Iris pigment epithelial cell (primary cell): Measurements from ENCODE around the gene ANKHD1.

Source experiments
- DNase-seq: peaks from one replicate; pipeline ENCODE4 v3.0.0-alpha.2; 2011; ENCODE audit warnings: low read depth

ANKHD1 gene

DNA sequence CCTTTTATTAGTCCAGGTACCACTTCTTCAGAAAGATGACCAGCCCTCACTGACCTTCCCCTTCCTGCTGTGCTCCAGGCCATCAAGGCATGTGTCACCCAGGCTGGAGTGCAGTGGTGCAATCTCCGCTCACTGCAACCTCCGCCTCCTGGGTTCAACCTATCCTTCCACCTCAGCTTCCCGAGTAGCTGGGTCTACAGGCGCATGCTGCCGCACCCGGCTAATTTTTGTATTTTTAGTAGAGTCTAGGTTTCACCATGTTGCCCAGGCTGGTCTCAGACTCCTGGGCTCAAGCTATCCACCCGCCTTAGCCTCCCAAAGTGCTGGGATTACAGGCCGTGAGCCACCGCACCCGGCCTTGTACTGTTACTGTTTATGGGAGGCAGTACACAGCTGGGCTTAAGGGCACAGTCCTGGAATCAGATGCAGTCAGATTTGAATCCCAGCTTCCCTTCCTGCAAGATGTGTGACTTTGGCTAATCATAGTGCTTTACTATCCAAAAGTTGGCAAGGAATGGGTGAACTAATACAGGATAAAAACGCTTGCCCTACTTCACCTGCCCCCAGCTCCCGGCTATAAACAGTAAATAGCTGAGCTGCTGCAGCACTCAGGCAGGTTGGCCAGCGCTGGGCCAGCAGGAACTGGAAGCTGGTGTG, 145.3 kb downstream of the ANKHD1 start:
- no peak for DNase-seq

DNA sequence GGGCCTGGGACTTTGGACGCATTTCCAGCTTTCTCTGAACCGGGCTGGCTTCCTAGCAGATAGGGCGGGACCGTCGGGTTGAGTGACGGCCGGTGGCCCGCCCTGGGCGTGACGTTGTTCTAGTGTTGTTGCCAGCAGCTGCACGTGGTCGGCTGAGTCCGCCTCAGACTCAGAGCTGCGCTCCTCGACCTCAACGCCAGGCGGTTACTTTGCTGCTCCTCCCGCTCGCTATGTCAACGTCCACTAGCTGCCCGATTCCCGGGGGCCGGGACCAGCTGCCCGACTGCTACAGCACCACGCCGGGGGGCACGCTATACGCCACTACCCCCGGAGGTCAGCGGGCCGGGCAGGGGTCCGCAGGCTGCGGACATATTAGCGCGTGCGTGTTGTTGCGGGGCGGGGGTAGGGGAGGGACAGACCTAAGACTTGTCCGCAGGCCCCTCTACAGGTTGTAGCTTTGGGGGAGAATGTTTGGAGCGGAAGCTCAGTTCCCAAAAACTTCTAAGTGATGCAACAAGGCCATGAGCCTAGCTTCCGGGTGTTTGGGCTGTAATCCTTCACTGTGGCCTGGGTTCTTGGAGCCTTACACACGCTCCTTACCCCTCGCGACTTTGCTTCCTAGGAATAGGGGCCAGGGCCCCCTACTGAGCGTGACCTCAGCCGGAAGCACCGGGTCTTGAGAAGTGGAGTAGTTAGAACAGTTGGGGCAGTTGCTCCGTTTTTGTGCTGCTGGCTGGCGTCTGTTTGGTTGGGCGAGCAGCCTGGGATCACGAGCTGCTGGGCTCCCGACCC, 146.1 kb downstream of the ANKHD1 start, which contains the start of gene EIF4EBP3:
Gene EIF4EBP3 (plus strand): TSS at position 155 of the 792 bp plus-strand sequence. CDS start 76 bp downstream, at position 231.
- peak; percentile 95 for DNase-seq

DNA sequence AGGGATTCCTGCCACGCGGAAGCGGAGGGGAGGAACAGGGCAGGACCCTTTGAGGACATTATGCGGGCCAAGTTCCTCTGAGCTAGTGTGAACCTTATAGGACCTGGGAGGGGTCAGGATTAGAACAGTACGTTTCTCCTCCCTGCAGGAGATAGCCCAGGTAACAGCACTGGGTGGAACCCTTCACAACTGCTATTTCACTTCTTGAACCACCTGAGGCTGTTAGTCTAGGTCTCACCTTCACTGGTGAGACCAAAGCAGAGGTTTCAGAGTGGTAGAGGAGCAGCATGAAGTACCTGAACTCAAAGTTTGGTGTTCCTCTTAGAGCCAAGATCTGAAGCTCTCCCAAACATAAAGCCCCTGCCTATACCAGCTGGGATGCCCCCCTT, 146.7 kb downstream of the ANKHD1 start:
- no peak for DNase-seq

DNA sequence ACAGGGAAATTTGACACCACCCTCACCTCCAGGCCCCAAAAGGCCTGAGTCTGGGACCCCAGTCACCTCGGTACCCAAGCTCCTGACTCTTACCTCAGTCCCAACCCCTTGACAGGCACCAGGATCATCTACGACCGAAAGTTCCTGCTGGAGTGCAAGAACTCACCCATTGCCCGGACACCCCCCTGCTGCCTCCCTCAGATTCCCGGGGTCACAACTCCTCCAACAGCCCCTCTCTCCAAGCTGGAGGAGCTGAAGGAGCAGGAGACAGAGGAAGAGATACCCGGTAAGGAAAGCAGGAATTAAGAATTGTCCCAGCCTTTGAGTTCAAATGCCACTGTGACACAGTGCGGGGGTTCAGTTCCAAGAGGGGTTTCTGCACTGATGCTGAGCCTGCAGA, 147.2 kb downstream of the ANKHD1 start:
- DNase-seq, result no peak

DNA sequence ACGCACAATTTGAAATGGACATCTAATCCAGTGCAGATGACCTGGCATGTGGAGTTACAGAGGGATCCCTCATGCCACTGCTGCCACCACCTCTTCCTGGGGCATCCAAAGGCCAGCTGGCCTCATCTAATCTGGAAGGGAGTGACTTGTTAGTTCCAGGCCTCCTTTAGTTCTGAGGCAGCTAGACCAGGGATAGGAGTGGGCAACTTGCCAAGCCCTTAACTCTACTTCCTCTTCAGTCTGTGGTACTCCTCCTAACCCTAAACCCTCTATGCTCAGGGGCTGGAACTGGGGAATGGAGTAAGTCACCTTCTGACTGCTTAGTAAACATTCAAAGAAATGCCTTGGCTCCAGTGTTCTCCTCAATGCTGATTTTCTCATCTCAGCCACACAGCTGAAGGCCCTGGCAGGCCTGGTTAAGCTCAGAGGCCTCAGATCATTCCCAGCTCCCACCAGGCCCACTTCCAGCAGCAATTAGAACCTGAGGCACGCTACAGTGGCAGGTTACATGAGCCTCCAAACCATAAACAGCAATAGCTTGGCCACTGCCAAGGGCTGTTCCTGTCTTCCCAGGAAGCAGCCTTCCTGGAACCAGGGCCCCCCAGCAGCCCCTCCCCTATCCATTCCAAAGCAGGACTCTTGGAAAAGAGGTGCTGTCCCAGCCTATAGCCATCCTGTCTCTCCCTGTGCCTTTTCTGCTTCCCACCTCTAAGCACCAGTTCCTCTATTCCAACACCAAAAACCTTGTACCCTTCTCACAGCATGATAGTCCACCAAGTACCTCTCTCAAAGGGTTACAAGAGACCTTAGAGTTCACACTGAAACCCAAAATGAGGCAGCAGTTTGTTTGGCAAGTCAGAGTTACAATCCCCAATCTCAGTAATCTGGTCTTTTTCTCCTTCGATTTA, 147.9 kb downstream of the ANKHD1 start:
- peak; percentile 49 for DNase-seq

DNA sequence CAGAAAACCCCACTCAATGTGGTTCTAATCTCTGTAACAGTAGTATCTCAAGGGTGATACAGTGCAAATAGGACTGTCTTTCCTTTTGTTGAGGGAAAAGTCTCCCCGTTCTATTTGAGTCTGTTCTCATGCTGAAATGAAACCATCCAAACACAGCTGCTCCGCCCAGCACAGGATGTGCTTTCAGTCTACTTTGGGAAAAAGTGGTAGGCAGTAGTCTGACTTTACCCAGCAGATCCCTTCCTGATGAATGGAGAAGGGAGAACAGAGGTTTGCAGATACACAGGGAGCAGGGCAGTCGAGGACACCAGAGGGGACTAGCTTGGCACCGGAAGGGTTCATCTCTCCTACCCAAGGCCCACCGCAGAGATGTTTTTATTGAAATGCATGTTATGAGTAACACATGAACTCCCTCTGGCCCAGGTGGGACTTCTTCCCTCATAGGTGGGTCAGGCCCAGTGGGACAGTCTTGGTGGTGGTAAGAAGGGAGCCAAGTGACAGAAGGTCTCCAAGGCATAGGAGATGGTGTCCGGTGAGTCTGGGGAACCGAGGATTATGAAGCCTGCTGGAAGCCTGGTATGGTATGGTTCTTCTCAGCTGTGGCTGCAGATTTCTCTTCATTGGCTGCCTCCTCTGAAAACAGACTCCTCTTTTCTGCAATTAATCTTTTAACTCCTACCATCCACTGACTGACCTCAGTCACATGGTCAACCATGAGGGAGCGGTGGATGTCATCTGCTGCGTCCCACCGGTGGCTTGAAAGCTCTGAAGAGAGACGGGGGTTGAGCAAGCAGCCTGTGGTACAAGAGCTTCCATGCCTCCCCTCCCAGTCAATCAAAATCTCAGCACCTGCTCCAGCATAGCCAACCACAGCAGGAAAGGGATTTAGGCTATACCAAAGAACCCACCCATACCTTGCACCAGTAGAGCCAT, 148.8 kb downstream of the ANKHD1 start:
- DNase-seq, result no peak

DNA sequence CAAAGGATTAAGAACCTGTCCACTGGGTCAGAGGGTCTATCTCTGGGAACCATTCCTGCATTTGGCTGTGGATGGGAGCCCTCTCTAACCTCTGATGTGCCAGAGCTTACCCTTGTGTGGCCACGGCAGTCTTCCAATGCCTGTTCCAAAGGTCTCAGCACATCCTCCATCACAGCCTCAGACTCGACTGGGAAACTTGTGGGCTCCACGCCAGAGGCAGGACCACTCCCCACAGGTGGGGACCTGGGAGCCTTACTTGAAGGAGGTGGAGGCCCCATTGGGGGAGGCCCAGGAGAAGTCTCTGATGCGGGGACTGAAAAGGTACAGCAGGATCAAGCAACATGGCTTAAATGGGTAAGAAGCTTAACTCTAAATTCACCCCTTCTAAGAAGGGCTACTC, 150.2 kb downstream of the ANKHD1 start:
- DNase-seq, result no peak

DNA sequence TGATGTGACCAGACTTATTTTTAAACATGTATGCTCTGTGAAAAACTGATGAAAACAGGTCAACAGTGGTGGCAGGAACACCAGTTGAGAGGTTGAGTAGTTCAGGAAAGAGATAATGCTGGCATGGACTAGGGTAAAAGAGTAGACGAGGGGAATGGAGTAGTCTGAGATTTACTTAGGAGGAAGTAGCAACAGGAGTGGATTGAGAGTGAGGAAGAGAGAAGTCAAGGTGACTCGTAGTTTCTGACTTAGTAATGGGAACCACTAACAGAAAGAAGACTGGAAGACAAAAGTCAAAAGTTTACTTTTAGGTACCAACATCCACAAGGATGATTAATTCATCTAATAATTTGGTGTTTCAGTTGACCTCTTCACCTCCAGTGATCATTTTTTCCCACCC, 152.0 kb downstream of the ANKHD1 start:
- no peak for DNase-seq

DNA sequence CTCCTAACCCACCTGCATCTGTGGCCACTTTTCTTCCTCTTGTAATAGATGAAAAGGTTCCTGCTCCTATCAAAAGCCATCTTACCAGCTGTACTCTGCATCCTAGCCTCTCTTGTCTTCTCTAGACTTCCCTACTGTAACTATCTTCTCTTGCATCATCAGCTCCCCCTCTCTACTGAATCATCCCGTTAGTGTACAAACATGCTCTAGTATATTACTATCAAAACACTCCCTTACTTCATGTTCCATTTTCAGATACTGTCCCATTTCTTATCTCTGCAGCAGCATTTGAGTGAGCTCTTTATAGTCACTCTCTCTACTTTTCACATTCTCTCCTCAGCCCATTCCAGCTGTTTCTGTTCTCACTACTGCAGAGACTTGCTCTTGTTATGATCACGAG, 152.8 kb downstream of the ANKHD1 start:
- DNase-seq, result peak; percentile 86

DNA sequence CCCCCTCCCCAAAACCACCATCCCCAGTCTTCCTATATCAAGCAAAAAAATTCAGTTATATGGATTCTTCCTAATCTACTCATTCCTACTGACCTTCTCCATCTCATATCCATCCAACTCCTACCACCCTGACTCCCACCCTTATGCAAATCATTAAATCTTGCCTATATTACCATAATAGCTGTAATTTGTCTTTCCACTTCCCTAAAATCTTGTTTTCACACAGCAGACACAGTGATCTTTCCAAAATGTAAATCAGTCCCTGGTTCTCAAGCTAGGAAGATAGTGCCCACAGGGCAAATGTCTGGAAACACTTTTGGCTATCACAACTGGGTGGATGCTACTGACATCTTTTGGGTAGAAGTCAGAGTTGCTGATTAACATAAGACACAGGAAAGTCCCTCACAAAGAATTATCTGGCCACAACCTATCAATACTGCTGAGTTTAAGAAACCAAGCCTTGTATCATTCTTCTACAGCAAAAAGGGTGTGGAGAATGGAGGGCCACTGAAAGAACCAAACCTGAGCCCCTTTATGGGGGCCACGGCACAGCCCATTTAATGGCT, 154.2 kb downstream of the ANKHD1 start:
- no peak for DNase-seq

DNA sequence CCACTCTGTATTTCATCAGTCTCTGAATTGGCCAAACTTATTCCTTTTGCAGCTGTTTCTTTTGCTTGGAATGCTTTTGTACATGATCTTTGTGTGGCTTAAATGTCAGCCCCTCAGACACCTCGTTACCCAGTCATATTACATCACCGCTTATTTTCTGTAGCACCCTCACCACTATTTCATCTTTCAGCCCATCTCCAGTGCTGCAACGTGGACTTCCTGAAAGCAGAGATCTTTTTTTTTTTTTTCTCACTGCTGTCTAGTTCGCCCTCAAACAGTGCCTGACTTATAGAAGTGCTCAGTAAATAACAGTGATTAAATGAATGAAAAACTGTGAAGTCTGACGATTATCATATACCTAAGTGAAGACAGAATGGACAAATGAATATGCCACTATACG, 154.8 kb downstream of the ANKHD1 start:
- DNase-seq, result no peak

DNA sequence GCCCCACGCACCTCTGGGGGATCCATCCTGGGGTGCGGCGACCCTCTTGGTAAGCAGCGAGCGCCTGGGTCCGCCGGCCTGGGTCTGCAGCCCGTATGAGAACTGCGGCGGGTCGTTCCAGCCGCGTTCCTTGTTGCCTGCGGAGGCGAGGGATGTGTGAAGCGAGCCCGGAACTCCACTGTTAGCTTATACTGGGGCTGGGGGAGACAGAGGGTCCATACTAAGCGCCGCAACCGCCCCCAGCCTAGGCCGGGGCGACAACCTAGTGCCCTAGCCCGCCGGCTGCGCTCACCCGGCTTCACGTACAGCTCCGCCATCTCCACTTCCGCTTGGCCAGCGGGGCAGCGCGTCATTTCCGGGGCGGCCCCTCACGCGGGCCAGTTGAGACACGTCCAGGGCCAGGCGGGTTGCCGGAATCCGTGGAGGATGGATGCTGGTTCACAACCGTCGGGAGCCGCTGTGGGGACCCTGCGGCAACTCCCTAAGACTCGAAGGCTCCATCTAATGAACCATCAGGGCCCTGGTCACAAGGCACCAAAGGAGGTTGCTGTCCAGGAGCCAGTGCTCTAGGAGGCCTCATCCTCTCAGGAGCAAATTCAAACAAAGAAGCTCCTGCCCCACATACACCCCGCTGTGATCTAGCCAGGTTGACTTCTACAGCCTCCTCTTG, 155.6 kb downstream of the ANKHD1 start, which contains the start of gene SRA1:
Gene SRA1 (minus strand): TSS at position 338 of the 670 bp plus-strand sequence. CDS start 21 bp downstream, at position 317.
- peak; percentile 92 for DNase-seq

DNA sequence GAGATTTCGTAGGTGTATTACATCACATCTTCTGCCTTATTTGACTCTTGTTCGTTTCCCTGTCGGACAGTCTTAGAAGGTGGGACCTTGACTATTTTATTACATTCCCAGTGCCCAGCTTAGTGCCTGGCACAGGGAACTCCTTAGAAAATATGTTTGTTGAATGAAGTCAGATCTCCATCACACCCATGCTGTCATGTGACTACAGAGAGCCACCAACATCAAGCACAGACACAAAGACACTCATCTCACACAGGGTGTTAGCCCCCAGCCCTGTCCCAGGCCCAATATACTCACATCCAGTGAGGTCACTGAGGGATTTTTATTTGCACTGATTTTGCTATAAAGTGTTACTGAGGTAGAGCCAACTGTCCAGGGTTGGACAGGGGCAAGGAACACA, 156.3 kb downstream of the ANKHD1 start:
- no peak for DNase-seq

DNA sequence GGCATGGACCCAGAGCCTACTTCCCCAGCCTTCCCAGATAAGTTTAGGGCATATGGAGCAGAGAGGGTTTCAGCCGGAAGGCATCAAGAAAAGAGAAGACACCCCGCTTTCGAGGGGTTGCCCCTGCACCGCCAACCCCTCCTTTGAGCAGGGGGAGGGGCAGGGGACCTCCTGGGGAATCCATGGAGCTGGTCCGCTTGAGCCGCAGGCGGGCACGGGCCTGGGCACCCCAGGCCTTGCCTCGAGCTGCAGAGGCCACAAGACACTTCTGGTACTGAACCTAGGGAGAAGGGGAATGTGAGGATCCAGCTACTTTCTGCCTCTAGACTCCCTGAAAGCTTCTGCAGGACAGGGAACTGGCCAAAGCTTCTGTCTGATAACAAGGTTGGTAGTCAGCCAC, 156.9 kb downstream of the ANKHD1 start:
- no peak for DNase-seq

DNA sequence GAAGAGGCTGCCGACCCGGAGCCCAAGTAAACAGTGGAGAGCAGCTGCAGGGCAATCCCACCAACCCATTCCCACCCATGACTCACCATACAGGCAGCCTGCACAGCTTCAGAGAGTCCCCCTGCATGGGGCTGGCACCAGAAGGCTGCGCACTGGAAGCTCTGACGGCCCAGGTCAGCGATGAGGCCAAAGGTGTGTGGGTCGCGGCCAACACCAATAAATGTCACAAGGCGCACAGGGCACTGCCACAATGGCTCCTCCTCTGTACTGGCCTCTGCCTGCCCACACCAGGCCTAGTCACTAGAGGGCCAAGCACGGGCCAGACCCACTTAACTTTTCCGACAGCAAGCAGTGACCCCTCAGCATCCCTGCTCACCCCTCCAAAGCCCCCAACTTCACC, 158.6 kb downstream of the ANKHD1 start:
- no peak for DNase-seq

DNA sequence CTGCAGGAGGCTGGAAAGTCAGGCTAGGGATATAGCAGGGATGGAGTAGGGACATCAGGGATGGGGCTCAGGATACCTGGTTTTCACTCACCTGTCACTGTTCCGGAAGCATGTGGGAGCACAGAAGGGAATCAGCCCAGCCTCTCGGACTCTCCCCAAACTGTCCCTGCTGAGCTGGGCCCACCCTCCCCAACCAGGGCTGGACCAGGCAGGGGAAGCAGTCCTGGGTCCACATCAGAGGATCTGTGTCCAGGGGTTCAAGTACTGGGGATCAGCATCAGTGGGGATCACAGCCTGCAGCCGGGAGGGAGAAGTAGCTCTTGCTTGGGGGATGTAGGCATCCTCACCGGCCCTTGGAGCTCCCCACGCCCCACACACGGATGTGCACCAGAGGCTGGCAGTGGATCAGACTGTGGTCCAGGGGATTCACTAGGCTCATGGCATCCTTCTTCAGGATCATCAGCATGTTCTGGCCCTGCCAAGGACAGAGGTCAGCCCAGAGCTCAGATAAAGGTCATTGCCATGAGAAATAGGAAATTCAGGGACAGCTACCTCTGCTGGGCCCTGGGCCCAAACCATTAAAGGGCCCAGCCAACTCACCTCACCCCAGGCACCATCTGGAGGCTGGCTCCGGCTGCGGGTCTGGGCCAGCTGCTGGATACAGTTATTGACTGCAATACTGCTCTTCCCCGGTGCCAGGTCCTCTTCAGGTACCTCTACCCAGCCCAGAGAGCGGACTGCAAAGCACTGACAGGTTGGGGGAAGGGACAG, 160.3 kb downstream of the ANKHD1 start:
- DNase-seq, result no peak

DNA sequence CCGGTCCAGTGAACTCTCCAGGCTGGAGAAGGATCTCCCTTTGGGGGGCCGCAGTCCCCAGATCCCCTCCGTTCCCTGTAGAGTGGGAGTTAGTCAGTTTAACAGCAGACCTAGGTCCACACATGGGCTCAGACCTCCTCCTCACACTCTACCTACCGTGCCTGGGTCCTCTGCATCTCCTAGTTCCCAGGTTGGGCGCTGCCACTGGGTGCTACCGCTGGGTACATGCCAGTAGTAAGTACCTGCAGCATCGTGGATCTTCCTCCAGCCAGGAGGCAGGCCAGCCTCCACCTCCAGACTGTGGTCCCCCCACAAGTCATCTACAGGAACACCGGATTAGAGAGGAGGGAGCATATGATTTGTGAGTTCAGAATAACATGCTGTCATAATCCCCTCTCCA, 162.0 kb downstream of the ANKHD1 start:
- DNase-seq, result no peak

DNA sequence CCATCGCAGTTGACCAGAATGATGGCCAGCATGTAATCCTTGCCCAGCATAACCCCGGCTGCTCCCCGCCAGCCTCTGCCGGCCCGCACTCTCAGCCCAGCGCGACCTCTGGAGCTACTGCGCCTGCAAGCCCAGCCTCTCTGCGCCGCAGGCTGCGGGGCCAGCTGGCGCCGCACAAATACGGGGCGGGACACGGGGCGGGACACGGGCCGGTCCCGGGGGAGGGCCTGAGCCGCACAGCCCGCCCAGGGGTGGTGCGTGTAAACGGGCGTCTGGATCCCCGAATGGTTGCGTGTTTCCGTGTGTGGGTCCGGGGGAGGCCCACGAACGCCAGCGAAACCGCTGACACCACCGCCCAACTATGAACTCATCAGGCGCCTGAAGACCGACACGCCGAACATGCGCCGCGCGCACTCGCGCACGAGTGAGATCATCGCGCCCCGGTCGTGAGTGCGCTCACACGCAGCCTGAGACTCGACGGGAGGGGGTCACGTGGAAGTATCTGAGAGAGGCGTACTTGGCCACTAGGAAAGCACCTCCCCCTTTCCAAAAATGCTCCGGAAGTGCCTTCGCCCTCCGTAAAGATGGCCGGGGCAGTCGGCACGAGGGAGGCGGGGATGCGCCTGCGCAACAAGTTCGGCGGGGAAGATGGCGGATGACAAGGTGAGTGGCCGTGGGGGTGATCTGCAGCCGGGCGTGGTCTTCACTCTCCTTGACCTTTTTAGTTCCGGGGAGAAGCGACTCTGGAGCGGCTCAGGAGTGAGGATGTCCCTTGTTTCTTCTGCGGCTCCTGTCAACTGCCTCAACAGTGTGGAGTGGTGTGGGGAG, 162.8 kb downstream of the ANKHD1 start, which contains the start of the genes APBB3 and SLC35A4:
Gene APBB3 (minus strand): TSS at position 403 of the 828 bp plus-strand sequence. CDS start 353 bp downstream, at position 50.
Gene SLC35A4 (plus strand): TSS at position 633 of the 828 bp plus-strand sequence. CDS start 2,342 bp downstream, outside the sequence.
- peak; percentile 100 for DNase-seq
